Right ventricle myocardium superior (tissue), 1 donor: ENCODE measurements around the gene RPL12. TPM values are rescaled to one million over a fixed set of nuclear protein-coding genes. Genes with fewer than 3 reads are reported as not detected.

Source experiments
- total RNA-seq: library from RNA; stranded (reverse); fragmentation: NEBNext Ultra II Directional; extraction: Animal tissue kit (Norgen Biotek cat#: 25700); gene quantifications from one replicate; pipeline ENCODE4 v1.2.1, GENCODE V29; 2021
- donor health status: DM: no; HTN: yes; CAD: no; lungs with severe emphysema.

The RPL12 gene
- total RNA-seq, 1 donor from 2014 or later: 628 TPM

Other genes with a start within 250 kb of the RPL12 start
- gene GARNL3, start 186.6 kb downstream of the RPL12 start, total RNA-seq: 12.6 TPM
- gene SLC2A8, start 54.2 kb downstream of the RPL12 start, total RNA-seq: 16.6 TPM
- gene ZNF79, start 27.0 kb downstream of the RPL12 start, total RNA-seq: 5.8 TPM
- 52.1 TPM for gene LRSAM1, start 104 bp upstream of the RPL12 start, total RNA-seq
- gene STXBP1, start 160.9 kb upstream of the RPL12 start, total RNA-seq: 50.9 TPM